SKM-1 treated with dmso at 0.1 percent for 144 hours (cell line): ENCODE measurements around the gene SMIM10L1.
A peak's percentile ranks its signal among the peaks of the same experiment; 100 is the strongest.

Experiments
- DNase-seq: peaks from one replicate; lab custom pipeline; 2025; ENCODE audit not compliant: unreplicated experiment; lab: John Stamatoyannopoulos, UW

SMIM10L1 gene

DNA sequence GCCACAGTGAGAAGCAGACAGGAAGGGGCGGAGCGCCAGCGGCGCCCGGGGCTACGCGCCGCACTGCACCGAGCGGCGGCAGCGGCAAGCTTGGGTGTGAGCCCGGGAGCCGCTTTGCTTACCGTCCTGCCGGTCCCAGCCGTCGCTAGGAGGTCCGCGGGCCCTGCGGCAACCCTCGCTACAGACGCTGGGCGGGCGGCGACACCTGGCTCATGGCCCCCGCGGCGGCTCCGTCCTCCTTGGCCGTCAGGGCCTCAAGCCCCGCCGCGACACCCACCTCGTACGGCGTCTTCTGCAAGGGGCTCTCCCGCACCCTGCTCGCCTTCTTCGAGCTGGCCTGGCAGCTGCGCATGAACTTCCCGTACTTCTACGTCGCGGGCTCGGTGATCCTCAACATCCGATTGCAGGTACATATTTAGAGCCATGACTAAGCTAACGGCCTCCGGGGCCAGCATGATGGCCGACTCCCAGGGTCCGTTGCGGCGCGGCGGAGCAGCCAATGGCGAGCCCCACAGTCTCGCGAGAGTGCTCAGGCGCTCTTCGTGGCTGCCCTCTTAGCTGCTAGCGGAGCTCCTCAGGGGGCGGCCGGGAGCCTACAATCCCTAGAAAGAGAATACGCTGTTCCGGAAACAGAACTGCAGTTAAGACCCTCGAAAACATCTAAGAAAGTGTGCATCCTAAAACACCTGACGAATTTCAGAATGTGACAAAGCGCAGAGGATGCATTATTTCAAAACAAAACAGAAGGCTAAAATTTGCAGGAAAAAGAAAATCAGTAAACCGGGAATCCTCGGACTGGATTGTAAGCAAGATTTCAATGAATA is at the start of gene SMIM10L1:
TSS of gene SMIM10L1 (plus strand) at position 50 of the 824 bp plus-strand sequence. CDS start at position 213, 163 bp downstream.
- peak; percentile 62 for DNase-seq

GRCh38 chr12:11130382-11130781 is 40.6 kb upstream of the SMIM10L1 start:
- DNase-seq: no peak

DNA sequence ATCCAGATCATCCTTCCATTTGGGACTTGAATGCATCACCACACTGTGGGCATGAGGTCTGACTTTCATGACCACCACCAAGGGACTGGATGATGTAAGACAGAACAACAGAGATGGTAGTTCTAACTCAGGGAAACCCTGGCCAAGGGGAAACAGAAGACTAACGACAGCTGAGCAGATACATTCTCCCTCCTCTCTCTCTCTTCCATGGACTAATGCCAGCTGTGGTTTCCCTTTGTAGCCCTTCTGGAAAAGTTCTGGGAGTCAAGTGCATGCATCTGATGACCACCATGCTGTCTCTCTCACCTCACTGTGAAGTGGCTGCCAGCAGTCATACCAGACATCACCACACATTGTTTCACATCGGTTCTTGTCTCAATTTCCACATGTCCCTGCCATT is 40.0 kb upstream of the SMIM10L1 start:
- DNase-seq: no peak

- no peak for DNase-seq
These were observed 37.8 kb upstream of the SMIM10L1 start for GRCh38 chr12:11133162-11133561.

DNA sequence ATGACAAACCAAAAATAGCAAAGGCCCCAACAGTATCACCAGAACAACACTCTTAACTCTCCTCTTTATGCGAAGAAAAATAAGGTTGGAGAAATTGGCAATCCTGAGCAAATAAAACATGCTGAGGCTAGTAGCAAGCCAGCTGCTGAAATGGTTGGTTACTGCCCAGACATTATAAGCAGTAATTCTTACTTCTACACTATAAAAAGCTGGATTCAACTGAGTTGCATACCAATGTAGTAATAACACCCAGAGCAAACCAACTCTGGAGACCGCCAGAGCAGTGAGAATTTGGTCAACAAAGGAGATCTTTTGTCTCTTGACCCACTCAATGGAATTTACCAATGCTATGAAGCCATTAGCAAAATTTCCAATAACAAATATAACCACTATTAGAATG is 37.2 kb upstream of the SMIM10L1 start:
- no peak for DNase-seq

DNA sequence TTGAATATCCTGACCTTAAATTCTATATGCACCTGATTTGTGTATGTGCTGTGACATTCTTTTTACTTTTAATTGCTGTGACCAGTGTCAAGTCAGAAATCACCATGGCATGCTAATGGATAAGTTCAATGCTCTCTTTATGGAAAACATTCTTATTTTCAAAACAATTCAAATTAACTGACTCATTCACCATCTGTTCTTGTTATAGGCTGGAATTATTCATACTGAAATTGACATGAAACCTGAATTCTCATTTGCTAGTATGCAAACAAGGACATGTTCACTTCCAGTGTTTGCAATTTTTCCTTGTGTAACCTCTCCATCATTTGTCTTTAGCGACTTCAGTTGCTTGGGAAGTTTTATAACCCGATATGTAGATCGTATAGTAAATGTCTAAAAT is 36.7 kb upstream of the SMIM10L1 start, which contains the start of gene TAS2R30:
TSS of gene TAS2R30 (minus strand) at position 340 of the 400 bp plus-strand sequence. CDS start 400 bp downstream, outside the sequence.
- DNase-seq: no peak

DNA sequence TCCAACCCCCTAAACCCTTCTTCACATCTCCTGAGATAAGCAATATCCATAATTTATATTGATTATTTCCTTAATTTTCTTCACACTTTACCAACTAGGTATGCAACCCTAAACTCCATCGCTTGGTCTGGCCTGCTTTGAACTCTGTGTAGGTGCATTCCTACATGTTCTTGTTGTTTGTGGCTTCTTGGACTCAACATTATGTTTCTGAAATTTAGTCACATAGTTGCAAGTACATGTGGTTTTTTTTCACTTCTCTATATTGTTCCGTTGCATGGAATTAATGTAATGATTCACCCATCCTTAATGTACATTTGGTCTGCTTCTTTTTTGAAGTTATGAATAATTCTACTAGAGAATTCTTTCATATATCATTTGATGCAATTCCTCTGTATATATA is 34.9 kb upstream of the SMIM10L1 start:
- no peak for DNase-seq

DNA sequence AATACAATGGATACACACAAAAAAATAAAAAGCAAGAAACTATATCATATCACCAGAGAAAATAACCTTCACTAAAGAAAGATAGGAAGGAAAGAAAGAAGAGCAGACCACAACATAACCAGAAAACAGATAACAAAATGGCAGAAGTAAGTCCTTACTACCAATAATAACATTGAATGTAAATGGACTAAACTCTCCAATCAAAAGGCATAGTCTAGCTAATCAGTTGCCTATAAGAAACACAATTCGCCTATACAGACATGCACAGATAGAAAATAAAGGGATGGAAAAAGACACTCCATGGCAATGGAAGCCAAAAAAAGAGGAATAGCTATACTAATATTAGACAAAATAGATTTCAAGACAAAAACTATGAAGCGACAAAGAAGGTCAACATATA is 27.6 kb upstream of the SMIM10L1 start:
- no peak for DNase-seq

- DNase-seq: no peak
These were observed 26.7 kb upstream of the SMIM10L1 start for GRCh38 chr12:11144297-11144696.

DNA sequence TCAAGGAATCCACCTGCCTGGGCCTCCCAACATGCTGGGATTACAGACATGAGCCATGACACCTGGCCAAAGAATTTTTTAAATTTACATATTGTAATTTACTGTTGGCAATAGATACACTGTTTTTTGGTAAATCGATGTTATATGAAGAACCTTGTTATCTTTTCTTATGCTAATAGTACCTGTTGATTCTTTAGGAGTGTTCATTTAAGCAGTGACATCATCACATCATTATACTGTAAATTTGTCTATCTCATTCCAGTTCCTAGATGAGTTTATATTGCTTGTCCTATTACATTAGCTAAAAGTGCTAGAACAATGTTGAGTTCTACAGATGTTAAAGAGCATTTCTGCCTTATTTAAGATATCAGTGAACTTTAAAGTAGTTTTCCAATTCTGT is 23.6 kb upstream of the SMIM10L1 start:
- no peak for DNase-seq

- no peak for DNase-seq
These were observed 20.2 kb upstream of the SMIM10L1 start for GRCh38 chr12:11150832-11151231.

DNA sequence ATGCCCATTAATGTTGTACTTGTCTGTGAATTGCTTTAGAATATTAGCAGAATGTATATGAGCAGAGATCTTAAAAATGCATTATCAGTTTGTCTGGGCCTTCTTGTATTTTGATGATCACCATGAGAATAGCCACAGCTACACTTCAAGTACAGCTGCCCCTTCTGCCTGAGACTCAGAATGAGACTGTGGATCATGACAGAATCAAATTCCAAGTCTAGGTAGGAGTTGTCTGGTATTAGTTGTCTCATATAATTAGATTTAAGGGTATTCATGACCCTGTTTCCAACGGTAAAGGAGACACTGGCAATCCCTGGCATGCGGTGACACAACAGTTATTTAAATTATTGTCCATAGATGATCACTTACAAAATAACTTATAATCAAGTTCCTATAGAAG is 18.3 kb upstream of the SMIM10L1 start:
- no peak for DNase-seq

DNA sequence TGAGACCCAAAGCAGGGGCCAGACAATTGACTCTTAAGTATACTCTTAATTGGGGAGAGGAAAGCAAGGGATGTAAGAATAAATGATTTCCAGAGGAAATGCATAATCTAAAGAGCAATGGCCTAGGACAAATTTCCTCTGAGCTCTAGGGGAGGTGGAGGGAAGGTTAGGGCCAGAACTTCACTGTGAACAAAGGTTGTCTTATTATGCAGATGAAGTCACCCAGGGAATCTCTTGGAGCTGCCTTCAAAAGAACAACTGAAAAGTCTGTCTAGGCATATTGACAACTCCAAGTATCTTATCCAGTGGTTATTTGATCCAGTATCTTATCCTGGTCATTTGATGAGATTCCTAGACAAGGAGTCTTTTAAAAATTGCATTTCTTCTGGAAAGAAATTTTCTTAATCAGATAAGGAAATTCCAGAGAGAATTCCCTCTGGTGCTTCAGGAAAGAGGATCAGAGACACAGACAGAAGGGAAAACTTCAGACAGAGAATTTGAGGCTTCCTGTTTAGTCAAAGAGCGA is 16.5 kb upstream of the SMIM10L1 start:
- DNase-seq: no peak

- no peak for DNase-seq
These were observed 12.0 kb upstream of the SMIM10L1 start for GRCh38 chr12:11158885-11159444.

DNA sequence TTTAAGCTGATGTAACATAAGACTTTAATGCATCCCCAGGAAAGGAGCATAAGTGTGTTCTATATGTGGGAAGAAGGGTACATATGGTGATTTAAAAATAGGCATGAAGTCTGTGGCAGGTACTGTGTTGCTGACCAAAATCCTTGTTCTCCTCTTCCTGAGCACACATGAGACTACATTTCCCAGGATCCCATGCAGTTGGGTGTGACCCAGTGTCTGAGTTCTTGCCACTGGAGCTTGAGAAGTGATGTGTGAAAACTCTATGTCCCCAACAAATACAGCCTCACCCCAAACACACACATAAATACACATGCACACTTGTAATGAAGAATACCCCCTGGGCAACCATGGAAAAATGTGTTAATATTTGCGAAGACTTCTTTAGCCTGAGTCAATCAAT is 8.5 kb upstream of the SMIM10L1 start:
- no peak for DNase-seq

- no peak for DNase-seq
These were observed 6.6 kb upstream of the SMIM10L1 start for GRCh38 chr12:11164384-11164783.

DNA sequence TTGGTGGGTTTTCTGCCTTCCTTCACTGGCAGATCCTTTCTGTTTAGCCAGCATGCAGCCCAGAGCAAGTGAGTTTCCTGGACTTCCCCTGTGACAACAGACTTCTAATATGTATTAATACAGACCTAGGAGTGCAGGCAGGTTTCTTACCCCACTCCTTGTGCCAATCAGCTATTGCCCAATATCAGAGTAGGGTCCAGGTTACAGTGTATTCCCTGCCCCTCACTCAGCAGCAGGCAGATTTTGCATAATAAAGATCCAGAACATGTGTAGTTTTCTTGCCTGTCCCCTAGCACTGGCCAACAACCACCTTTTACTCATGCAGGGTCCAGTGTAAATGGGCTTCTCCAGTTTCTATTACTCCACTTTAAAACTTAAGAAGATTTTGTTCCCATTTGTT is 4.7 kb upstream of the SMIM10L1 start:
- no peak for DNase-seq

DNA sequence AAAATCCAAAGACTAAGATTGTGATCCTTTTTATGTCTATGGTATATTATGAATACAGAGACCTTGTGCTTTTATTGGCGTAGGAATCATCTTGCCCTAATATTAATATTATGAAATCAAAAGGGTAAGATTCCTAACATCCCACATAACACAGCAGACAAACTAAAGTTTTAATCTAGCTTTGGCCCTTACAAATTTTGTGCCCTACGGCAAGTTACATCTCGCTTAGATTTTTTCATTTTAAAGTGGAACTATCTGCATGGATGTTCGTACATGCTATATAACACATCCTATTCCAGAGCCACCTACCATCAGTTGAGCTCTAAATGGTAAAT is 217 bp upstream of the SMIM10L1 start:
- no peak for DNase-seq

GRCh38 chr12:11171969-11172675 is 1.1 kb downstream of the SMIM10L1 start:
- DNase-seq: no peak

DNA sequence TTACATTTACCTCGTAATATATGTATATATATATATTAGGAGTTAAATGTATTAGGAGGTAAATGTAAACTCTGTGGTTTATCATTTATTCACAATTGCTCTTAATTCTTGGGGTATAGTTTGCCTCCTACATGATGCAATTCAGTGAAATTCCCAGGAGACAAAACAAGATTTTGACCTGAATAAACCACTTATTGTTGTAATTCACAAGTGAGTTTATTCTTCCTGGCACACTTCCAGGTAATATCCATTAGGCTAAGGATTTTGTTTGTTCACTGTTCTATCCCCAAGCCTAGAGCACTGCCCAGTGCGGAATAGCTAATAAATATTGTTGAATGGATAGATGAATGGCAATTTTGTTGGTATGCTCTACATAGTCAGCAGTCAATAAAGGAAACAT is 3.0 kb downstream of the SMIM10L1 start:
- no peak for DNase-seq

DNA sequence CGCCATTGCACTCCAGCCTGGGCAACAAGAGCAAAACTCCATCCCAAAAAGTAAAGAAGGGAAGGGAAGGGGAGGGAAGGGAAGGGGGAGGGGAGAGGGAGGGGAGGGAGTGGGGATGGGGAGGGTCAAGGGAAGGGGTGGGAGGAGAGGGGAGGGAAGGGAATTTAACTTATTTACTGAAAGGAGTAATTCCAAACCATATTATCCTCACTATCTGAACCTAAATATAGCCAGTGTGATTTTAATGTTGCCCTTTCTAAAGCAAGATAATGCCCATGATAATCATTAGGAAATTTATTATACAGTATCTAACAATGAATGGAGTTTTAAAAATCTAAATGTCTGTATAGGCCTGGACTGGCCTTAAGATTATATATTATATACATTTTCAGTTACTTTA is 7.3 kb downstream of the SMIM10L1 start:
- no peak for DNase-seq

GRCh38 chr12:11182529-11182928 is 11.5 kb downstream of the SMIM10L1 start:
- DNase-seq: no peak
